SKM-1 (cell line): ENCODE measurements around the gene POLR2E.

ENCODE experiments used
- DNase-seq: peaks from one replicate; lab custom pipeline; 2025; ENCODE audit not compliant: unreplicated experiment; lab: John Stamatoyannopoulos, UW

The POLR2E gene

GRCh38 chr19:1082165-1082927, 12.8 kb downstream of the POLR2E start:
- DNase-seq: no peak

DNA sequence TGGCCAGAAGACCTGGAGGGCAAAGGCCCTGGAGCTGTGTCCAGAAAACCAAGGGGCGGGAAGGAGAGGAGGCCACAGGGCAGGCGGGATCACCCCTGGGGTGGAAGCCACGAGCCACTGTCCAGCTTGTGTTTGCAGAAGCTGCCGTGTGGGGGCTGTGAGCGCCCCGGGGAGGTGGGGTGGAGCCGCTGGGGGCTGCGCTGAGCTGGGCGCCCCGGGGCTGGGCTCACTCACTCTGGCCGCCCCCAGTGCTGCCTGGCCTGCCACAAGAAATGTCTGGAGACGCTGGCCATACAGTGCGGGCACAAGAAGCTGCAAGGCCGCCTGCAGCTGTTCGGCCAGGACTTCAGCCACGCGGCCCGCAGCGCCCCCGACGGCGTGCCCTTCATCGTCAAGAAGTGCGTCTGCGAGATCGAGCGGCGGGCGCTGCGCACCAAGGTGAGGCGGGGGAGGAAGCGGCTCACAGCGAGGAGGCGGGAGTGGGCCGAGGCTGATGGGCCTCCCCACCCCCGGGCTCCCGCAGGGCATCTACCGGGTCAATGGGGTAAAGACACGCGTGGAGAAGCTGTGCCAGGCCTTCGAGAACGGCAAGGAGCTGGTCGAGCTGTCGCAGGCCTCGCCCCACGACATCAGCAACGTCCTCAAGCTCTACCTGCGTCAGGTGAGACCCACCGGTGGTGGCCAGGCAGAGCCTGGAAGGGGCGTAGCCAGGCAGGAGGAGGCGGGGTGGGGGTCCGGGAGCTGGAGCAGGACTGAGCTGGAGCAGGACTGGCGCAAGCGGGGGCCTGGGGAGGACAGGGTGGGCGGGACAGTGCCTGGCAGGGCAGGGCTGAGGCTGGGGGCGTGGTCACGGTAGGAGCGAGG, 13.6 kb downstream of the POLR2E start:
- DNase-seq: no peak

DNA sequence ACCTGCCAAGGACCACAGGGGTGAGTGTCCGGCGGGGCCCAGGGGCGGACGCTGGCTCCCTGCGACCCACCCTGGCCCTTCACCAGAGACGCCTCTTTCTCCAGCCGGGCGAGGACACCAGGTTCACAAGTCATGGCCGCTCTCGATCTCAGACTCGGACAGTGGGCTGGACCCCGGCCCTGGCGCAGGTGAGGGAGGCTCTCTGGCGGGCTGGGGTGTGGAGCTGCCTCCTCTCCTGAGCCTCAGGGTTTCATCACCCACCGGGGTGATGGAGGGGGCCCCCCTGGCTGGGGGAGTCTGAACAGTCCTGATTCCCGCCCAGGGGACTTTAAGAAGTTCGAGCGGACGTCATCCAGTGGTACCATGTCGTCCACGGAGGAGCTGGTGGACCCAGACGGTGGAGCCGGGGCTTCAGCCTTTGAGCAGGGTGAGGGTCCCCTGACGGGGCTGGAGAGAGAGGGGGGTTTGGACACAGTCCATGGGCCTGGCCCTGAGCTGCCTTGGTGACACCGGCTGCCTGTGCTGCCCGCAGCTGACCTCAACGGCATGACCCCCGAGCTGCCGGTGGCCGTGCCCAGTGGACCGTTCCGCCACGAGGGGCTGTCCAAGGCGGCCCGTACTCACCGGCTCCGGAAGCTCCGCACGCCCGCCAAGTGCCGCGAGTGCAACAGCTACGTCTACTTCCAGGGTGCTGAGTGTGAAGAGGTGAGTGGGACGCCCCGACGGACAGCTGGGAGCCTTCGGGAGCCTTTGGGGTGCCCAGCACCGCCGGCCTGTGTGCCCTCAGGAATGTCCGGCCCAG, 14.6 kb downstream of the POLR2E start:
- DNase-seq: no peak

DNA sequence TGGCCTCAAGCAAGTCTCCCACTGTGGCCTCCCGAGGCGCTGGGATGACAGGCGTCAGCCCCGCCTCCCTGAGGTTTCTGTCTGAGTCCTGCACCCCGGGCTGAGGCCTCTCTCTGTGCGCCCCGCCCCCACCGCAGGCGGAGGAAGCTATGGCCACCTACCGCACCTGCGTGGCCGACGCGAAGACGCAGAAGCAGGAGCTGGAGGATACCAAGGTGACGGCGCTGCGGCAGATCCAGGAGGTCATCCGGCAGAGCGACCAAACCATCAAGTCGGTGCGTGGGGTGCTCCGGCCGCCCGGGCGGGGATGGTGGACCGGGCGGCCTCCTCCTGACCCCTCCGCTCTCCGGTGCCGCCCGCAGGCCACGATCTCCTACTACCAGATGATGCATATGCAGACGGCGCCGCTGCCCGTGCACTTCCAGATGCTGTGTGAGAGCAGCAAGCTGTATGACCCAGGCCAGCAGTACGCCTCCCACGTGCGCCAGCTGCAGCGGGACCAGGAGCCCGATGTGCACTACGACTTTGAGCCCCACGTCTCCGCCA, 15.5 kb downstream of the POLR2E start:
- DNase-seq: no peak

GRCh38 chr19:1076951-1077350, 18.2 kb downstream of the POLR2E start:
- DNase-seq: peak; percentile 35

- no peak for DNase-seq
These were observed 19.2 kb downstream of the POLR2E start for GRCh38 chr19:1076046-1076386.

DNA sequence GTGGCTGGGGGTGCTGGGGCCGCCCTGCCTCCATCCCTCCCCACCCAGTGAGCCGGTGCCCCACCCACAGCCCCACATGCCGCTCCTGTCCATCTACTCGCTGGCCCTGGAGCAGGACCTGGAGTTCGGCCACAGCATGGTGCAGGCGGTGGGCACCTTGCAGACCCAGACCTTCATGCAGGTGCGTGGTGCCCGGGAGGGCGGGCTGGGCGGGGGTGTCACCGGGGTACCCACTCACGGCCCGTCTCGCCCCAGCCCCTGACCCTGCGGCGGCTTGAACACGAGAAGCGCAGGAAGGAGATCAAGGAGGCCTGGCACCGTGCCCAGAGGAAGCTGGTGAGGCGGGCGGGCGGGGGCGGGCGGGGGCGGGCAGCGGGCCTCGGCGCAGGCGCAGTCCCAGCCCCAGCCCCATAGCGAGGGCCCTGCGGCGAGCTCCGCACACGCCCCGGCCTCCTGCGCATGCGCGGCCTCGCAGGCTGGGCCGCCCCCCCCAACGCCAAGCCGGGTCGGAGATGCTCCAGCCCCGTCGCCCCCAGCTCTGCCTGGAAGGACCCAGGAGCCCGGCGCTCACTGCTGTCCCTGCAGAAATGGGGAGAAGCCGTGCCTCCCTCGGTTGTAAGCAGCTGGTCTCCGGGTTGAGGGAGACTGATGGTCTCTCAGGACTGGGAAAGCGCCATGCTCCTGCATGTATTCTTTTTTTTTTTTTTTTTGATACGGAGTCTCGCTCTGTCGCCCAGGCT, 20.5 kb downstream of the POLR2E start:
- no peak for DNase-seq

DNA sequence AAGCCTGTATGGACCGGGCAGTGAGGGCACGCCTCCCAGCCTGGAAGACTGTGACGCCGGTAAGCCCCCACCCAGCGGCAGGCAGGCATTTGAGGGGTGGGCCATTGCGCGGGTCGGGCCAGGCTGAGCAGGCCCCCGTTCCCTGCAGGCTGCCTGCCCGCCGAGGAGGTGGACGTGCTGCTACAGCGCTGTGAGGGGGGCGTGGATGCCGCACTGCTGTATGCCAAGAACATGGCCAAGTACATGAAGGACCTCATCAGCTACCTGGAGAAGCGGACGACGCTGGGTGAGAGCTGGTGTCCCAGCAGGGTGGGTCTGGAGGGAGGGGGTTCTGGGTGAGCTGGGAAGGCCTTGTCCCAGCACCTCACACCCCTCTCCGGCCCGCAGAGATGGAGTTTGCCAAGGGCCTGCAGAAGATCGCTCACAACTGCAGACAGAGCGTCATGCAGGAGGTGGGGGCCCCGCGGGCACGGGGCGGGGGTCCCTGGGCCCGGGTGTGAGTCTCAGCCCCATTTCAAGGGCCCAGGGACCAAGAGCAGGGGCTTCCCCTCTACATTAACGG, 21.1 kb downstream of the POLR2E start:
- DNase-seq: no peak

- no peak for DNase-seq
These were observed 21.9 kb downstream of the POLR2E start for GRCh38 chr19:1073063-1073955.

DNA sequence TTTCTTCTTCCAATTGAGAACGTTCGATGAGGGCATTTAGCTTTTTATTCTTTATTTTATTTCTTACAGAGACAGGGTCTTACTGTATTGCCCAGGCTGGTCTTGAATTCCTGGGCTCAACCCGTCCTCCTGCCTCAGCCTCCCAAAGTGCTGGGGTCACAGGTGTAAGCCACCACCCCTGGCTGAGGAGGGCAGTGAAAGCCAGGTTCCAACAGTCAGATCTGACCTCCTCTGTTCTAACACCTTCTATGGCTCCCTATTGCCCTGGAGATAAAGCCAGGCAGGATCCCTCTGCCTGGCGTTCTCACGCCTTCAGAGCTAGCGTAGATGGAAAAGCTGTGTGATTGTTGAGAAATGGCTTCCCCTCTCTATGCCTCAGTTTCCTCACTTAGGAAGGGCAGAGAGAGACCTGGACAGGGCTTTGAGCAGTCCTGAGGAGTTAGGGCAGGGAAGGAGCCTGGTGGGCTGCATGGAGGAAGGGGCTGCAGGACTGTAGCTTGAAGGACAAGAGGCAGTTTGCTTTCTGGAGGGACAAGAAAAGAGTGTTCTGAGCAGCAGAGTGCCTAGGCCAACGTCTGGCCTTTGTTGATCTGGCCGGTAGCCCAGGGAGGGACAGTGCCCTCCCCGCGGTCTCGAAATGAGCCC, 22.7 kb downstream of the POLR2E start:
- no peak for DNase-seq

GRCh38 chr19:1070931-1071791, 24.0 kb downstream of the POLR2E start:
- no peak for DNase-seq

DNA sequence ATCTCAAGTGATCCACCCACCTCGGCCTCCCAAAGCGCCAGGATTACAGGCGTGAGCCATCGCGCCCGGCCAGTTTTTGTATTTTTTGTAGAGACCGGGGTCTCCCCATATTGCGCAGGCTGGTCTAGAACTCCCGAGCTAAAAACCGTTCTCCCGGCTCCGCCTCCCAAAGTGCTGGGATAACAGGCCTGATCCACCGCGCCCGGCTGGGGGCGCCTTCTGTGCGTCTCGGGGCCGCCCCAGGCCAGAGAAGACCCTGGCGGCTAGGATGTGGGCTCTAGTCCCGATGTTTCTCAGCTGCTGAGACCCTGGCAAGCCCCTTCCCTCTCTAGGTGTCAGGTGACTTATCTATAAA, 24.6 kb downstream of the POLR2E start:
- DNase-seq: no peak

GRCh38 chr19:1069009-1069779, 26.0 kb downstream of the POLR2E start:
- peak; percentile 86 for DNase-seq

DNA sequence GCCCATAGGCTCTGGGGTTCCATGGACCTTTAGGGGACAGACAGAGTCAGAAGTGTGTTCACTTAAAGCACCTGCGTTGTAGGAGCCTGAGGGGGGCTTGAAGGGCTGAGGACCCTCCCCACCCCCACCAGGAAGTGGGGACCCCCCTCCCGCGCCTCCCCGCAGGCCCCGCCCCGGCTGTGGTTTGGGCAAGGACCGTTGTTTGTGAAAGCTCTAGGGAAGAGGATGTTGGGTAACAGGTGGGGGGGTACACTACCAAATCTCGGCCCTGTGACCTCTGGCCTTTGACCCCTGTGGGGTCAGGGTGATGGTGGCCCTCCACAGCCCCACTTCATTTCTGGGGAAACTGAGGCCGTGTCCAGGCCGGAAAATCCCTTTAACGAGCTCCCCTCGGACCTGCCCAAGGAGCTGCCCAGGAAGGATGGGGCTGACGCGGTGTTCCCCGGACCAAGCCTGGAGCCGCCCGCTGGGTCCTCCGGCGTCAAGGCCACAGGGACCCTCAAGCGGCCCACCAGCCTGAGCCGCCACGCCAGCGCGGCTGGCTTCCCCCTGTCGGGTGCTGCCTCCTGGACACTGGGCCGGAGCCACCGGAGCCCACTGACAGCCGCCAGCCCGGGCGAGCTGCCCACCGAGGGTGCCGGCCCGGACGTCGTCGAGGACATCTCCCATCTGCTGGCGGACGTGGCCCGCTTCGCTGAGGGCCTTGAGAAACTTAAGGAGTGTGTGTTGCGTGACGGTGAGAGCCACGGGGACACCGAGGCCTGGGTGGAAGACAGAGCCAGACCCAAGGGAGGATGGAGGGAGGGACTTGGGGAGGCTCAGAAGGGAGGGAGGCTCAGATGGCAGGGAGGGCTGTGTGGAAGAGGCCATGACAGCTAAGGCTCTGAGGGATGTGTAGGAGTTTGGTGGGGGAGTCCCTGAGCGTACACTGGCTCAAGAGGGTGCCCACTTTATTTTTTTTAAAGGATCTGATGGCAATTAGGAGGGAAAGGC, 26.9 kb downstream of the POLR2E start:
- peak; percentile 36 for DNase-seq

- no peak for DNase-seq
These were observed 27.7 kb downstream of the POLR2E start for GRCh38 chr19:1067341-1067957.
